ENCODE measurements around the gene STX8.
"Not testable (repeated sequence)": the region's sequence is repeated elsewhere in the genome, so short reads cannot be mapped to it uniquely, and the experiment has no call there.

Gene STX8

DNA sequence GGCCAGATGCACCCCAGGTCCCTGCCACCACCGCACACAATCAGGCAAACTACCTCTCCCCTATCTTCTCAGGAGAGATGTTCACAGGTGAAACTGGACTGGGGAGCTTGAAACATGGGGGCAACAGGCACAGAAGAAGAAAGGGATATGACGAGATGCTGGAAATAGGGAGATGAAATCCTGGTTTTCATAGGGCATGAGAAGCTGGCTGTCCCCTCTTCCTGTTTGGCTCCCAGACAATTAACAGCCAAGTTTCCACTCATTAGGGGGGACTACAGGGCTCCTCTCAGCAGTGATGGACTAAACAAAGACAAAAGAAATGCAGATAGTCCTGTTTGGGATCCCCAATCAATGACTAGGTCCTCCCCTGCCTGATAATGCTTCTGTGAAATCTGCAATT is 288.3 kb downstream of the STX8 start:
- no peak for DNase-seq

DNA sequence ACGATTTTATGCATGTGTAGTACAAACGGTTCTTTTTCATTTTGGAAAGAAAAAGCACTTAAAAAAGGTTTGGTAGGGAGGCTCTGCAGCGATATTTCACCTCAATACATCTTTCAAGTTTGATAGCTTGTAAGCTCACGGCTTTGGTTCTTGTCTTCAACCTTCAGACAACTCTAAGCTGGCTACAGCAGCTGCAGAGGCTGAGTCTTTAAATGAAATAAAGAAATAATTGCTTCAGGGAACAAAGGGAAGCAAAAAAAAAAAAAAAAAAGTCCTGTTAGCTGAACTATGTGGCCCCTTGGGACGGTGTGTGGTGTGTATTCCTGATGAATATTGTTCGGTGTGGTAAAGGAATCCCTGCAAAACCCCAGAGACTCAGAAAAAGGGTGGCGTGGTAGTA is 289.2 kb downstream of the STX8 start:
- DNase-seq = no peak

DNA sequence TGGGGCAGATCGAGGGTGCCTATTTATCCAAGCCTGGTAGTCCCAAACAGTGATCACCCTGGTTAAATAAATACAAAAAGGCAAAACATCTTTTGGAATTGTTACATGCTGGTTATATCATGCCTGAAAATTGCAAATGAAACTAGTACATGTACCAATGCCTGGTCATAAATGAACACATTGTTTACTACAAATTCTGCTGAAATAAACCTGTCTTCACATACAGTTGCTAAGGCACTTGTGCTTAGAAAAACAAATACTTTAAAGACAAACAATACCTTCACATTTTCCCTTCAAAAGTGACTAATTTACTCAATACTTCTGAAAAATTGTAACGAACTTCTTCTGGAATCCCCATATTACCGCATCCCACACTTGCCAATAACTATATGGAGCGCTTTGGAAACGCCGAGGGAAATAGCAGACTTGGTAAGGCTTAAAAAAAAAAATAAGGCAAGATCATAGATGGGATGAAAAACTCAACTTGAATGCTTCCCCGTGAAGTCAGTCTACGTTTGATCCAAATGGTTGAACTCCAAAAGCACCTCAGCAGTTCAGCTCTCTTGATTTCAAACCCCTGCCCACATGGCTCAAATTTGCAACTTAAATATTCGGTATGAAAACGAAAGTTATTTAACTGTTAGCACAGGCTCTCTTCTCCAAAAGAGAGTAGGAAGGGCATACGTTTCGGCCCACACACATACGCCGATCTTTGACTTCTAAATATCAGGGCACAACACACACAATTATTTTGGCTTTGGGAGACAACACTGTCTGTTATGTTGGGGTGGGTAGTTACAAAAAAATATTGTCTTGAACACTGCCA is 289.8 kb downstream of the STX8 start:
- DNase-seq = no peak

DNA sequence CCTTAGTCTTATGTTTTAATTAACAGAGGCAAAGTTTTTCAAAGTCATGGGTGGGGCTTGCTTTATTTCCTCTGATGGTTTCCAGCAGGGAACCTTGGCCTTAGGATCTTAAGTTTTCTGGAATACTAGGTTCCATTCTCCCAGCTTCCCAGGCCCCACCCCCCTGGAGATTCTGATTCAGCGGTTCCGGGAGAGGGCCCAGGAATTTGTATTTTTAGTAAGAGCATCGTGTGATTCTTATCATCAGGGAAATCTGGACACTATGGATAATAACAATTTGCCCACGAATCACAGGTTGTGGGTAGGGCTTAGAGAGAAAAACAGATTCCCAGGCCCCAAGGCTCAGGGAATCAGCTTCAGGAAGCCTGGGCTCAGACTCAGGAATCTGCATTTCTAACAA is 290.7 kb downstream of the STX8 start:
- DNase-seq = no peak

DNA sequence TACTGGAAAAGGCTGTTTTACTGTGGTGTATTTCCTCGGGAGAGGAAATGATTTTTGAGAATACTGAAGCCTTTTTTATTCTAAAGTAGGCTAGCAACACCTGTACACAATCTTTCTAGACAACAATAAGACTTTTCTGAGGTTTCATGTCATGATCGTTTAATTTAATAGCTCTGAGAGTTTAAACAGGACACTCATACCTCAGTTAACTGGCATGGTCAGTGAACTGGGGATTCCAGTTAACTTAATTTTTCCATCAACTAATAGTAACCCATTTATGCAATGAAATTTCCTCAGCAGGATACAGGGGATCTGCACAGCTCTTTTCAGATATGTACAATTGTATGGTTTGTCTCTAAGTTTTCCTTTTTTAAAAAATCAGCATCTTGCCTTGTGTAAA is 291.7 kb downstream of the STX8 start:
- DNase-seq = no peak

DNA sequence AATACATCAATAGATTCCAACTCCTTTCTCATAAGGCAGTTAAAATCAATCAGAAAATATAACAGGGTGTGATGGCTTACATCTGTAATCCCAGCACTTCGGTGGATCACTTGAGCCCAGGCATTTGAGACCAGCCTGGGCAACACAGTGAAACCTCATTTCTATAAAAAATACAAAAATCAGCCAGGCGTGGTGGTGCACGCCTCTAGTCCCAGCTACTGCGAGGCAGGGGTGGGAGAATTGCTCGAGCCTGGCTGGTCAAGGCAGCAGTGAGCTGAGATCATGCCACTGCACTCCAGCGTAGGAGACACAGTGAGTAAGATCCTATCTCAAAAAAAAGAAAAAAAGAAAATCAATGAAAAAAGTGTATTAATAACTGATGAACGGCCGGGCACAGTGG is 295.7 kb downstream of the STX8 start:
- no peak for DNase-seq

DNA sequence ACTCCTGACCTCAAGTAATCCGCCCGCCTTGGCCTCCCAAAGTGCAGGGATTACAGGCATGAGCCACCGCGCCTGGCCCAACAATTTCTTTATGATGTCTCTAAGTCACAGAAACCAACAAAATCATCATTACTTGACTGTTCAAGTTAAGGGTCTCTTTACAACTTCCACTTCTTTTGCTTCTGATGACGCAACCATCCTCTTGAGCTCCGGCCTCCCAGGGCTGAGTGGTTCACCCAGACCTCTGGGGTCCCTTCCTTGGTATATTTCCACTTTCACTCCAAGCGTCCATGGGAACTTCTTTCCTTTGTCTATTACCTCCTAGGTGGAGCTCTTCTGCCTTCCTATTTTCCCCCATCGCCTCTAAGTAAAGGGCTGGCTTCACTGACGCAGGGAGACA is 300.6 kb downstream of the STX8 start:
- no peak for DNase-seq

DNA sequence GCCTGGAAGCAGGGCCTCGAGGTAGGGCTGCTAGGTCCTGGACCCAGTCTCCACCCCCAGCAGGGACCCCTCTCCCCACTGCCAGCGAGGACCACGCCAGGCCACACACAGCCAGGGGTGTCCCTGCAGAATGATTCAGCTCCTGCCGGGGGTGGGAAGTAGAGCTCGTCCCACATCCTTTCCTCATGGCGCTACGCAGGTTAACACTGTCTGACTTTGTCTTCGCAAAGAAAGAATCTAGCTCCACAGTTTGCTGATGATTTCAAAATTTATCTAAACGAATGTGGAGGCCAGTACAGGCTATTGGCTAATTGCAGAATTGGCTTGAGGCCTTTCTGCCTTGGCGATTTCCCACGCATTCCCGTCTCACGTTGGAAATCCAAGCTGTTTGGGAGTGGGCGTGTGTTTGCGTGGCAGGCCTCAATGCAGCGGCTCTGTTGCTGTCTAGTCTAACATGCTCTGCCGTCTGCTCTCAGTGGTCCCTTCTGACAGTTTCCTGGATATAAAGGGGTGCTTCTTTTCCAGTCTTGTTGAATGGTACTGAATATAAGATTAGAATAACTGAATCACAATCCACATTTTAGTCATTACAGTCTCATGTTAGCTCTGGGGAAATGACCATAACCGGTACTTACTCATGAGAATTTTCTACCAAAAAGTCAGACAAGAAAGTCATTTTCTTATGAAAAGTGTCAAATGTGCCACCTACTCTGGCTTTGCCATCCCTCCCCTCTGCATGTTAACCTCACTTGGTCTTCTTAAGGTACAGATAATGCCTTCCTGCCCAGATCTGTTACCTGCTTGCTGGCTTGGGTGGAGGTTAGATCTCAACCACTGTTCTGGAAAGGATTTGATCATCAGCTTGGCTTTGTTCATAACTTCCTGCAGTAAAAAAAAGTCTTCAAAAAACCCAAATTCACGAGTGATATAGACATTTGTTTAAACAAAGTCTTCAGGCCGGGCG is 301.9 kb downstream of the STX8 start:
- DNase-seq = no peak

DNA sequence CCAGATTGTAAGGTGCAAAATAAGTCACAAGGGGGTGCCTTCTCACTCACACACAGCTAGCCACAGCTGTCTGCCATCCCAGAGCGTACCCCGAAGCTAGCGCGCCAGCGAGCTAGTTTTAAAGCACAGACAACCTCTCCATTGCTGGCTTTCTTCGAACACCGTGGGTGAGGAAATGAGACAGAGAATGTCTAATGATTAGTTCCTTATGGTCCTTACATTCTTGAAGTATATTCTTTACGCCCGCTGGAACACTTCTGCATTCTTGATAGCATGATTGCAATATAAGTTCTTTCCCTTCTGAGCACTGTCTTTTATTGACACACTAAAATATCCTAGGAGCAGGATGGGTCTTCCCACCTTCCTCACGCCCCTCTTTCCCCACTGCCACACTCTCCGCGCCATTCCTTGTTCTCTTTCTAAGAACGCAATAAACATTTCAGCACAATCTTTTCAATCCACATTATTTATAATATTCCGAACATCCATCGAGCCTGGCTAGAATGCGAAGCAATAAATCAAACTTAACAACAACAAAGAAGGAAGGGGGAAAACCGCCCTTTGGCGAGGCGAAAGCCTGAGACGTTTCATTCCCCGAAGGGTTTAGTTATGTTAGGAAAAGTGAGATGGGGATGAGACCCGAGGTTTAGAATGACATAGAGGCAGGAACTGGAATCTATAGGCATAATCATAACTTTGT is 303.0 kb downstream of the STX8 start:
- peak; percentile 8 for DNase-seq

DNA sequence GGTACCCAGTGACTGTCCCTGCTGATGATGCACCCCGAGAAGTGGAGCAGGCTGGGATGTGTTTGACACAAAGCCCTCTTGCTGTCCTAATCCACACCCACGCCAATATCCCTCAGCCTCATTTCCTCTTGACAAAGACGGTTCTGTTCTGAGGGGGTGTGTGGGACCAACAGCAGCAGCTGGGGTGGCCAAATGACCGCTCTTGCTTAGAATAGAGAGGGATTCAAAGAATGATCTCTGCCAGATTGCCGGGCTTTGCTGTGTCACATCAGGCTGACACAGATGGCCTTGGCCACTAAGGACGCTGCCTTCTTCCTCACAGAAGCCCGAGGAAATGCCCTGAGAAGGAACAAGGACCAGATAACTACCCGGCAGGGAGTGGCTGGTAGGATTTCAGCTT is 303.6 kb downstream of the STX8 start:
- peak; percentile 2 for DNase-seq

DNA sequence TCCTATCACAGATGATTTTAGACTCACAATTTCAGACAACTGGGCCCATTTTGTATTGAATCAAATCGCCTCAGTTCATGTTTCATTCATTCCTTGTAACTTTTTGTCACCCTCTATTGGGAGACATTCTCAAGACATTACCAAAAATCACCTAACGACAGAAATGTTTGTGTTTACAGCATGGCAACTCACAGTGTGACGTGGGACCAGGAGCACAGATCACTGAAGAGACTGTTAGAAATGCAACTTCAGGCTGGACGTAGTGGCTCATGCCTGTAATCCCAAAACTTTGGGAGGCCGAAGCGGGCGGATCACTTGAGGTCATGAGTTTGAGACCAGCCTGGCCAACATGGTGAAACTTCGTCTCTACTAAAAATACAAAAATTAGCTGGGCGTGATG is 304.7 kb downstream of the STX8 start:
- DNase-seq = no peak

DNA sequence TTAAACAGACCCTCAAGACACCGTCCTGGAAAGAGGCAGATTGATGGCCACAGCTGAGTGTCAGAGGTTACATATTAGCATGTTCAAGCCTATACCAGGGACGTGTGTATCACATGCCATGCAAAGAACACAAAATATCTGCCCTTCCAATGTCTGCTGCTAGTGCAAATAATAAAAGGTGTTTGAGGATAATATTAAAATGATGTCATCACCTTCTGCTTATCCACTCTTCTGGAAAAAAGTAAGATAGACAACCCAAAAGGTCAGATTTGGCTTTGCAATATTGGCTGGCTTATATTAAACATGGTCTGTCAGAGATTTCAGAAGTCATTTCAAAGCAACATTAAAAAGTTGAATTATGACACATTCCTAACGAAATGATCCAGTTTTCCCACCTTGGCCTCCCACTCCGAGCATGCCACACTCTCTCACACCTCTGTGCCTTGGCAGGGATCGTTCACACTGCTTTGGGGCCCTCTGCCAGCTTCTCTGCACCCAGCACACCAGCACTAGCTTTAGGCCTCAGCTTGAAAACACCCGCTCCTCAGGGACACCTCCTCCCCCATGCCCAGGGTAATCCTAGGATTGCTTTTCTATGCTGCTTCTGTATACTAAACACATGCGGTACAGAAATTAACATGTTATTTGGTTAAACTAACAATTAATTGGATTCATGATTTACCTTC is 306.1 kb downstream of the STX8 start:
- no peak for DNase-seq

DNA sequence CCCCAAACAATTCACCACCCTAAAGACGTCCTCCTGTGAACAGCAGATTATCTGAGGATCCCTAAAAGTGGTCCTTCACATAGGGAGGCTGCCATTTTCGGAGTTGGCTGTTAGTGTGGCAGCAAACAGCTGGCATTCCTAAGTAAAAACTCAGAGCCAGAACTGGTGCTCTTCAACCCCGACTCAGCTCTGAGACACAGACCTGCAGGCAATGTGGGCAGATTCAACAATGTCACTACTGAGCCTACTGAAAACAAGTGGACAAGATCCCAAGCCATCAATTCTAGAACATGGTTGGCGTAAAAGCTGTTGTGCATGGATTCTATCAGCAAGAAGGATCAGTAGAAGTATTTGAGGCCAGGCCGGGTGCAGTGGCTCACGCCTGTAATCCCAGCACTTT is 307.1 kb downstream of the STX8 start:
- DNase-seq = no peak

DNA sequence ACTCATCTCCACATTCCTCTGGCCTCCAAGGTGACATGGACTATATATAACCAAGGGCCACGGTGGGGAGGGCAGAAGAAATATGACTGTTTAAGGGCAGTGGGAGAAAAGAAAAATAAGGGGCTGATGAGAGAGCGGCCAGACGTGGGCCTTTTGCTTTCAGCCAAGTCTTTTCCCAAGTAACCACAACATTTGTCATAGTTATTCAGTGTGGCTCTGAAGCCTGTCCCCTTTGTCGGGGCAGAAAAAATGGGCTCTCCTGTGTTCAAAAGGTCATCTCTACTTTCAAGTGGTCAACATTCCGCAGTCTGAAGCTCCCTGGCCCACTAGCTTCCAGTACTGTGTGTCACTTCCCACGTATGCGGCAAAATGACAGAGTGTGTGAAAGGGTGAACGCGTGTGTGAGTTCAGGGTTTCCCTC is 308.9 kb downstream of the STX8 start:
- no peak for DNase-seq

DNA sequence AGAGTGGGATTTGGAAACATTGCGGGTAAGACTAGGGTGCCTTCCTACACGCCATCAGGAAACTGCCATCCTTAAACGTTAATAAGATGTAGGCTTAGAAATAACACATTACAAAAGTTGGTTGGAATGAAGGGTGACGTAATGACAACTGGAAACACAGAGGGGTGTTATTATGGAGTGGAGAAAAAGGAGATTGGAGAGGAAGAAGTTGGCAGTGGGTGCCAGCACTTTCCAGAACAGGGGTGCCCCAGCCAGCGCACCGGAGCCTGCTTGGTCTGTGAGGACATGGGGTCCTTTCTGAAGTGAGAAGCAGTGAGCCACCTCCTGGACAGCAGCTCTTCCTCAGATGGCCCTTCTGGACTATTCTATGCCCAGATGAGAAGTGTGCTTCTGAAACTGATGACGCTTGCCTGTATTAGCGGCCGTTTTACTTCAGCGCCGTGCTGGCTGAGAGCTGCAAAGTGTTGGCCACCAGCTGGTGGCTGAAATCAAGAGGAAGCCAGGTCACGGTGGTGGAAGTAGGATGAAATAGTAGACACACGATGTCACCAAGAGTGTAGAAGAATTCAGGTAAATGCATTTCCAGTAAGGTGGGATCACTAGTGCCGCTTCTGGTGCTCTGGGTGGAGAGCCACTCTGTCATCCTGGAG is 309.5 kb downstream of the STX8 start:
- DNase-seq = no peak

DNA sequence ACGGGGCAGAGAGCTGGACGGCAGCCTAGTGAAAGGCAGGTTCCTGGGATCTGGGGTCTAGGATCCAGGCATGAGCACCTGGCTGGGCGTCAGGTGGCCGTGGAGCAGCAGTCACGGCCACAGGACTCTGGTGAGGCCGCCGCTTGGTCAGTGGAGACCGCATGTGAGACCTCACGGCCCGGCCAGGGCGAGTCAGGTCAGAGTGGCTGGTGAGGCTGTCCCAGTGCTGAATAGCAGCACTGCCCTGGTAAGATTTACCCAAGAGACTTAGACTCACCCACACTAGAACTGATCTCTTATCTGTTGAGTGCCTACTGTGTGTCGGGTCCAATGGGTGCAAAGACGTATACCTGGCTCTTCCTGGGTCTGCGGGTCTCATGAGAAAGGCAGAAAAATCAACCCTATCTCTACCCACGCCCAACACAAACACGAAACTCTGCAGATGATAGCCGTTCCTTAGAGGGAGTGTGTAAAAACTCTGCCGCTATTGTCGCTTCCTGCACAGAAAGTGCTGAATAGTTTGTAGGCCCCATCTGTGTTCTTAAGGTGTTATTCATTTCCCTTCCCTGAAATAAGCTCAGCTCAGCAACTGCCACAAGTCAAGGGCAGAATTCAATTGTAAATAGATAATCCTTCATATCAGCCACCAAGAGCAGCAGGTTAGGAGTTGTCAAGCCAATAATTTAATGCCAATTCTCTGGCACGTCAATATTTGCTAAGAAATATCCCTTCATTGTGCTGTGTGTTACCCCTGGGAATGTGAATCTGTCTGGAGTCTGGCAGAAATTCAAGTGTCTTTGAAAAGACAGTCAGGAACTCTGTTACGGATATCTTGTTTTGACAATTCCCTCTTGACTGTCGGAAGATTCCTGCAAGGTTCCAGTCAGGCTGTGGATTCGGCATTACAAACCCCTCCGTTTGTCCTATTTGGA is 314.3 kb downstream of the STX8 start:
- no peak for DNase-seq

DNA sequence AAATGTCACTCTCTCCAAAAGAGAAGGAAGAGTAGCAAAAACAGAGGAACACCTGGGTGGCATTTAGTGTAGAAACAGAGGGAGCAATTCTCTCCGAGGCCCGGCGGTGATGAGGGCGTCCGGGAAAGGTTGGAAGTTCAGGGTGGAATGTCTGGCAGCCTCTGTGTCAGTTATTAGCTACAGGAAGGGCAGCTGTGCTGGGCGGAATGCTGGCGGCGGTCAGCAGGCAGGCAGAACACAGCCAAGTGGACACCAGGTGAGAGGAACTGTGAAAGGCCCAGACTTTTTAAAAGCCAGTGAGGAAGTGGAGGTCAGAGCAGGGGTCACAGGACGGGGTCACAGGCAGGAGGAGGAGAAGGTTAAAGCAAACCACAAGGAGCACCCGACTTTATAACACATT is 316.2 kb downstream of the STX8 start:
- no peak for DNase-seq

DNA sequence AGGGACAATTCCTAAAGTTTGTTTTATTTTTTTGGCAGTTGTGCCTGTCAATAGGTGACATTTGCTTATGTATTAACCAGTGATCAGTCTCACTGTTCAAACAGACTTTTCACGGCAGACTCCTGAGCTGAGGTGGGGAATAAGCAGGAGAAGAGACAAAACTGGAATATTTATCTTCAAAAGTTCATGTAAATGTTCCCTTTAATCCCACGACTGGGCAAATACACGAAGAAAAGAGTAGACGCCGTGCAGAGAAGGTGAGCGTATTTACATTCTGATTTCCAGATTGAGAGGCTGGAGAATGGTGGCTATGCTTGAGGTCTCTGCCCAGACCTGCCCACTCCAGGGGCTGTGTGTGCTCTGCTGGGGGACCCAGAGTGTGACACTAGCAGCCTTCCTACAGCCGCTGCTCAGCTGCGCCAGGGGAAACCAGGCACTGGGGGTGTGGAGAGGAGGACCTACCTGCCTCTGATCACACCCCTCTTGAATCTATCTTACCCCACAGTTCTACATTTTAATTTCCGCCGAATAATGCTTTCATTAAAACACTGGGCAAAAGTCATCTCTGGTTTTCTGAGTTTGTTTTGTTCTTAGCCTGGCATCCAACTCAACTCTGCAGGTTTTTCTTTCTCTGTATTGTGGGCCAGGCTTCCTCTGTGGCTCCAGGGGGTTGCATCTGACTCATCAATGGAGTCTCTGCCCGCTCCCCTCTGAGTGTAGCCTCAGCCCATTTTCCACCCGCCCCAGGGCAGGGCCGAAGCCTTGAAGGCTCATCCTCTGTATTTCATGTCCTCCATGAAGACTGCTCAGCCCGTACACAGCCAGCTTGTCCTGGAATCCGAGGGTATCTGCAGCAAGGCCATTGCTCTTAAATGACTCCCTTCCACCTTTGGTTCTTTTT is 317.3 kb downstream of the STX8 start:
- no peak for DNase-seq

DNA sequence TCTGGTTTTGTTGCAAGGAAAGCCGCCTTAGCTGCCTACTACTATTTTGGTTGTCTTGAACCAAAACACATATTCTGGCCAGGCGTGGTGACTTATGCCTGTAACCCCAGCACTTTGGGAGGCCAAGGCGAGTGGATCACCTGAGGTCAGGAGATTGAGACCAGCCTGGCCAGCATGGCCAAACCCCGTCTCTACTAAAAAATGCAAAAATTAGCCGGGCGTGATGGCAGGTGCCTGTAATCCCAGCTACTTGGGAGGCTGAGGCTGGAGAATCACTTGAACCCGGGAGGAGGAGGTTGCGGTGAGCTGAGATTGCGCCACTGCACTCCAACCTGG is 318.0 kb downstream of the STX8 start:
- DNase-seq = not testable (repeated sequence)

Measured in inflammatory macrophage treated with lipopolysaccharide for 4 hours (primary cell).